Activated CD8-positive, alpha-beta T cell treated with anti-CD3 and anti-CD28 coated beads for 36 hours (primary cell): ENCODE measurements around the gene PRPF39. TPM values are rescaled to one million over a fixed set of nuclear protein-coding genes. Genes with fewer than 3 reads are reported as not detected.

Experiments used
- ATAC-seq: fragments of 200-7000 bp; cut with Tn5 transposase; one replicate; pipeline ENCODE4 v1.10.0; 2021; ENCODE audit warnings: mild to moderate bottlenecking, moderate library complexity
- CTCF ChIA-PET: fragments of 350-600 bp; sonication (Branson Sonifier 250); formaldehyde crosslinking; loops from one replicate; lab custom pipeline; 2021; ENCODE audit warnings: antibody characterized with exemption; lab: Charles Lee
- POLR2A ChIA-PET: fragments of 350-600 bp; sonication (Branson Sonifier 250); formaldehyde crosslinking; loops from one replicate; lab custom pipeline; 2021; ENCODE audit warnings: antibody characterized with exemption; lab: Charles Lee
- DNase-seq: peaks from one replicate; pipeline ENCODE4 v3.0.0-alpha.2; 2020
- H3K27ac Mint-ChIP-seq: one replicate; pipeline ENCODE4 v1.8.0; 2021; ENCODE audit warnings: mild to moderate bottlenecking, mixed read lengths
- H3K27me3 Mint-ChIP-seq: one replicate; pipeline ENCODE4 v1.8.0; 2021; ENCODE audit warnings: mixed read lengths
- H3K36me3 Mint-ChIP-seq: one replicate; pipeline ENCODE4 v1.8.0; 2021; ENCODE audit warnings: low read depth, mixed read lengths
- H3K4me1 Mint-ChIP-seq: one replicate; pipeline ENCODE4 v1.8.0; 2021; ENCODE audit warnings: low read depth, mixed read lengths
- H3K4me3 Mint-ChIP-seq: one replicate; pipeline ENCODE4 v1.8.0; 2021; ENCODE audit warnings: mild to moderate bottlenecking, moderate library complexity, mixed read lengths
- H3K9me3 Mint-ChIP-seq: one replicate; pipeline ENCODE4 v1.8.0; 2021; ENCODE audit warnings: mixed read lengths
- intact Hi-C: fragments of 100-400 bp; cut with micrococcal nuclease; formaldehyde crosslinking; loops from one replicate; pipeline ENCODE4 v1.10.0; 2022
- total RNA-seq, 2 experiments: library from RNA; stranded (reverse); gene quantifications; one replicate each; pipeline ENCODE4 v1.2.3, GENCODE V29; 2021
- TF ChIP-seq, protein P1 (sequence below): fragments of 200-600 bp; IDR thresholded peaks from one replicate; pipeline ENCODE4 v1.8.0; 2022; ENCODE audit warnings: antibody characterized with exemption, mild to moderate bottlenecking

Gene PRPF39
- total RNA-seq, 2 experiments from 2014 or later = 45.7 to 48.3 TPM

DNA sequence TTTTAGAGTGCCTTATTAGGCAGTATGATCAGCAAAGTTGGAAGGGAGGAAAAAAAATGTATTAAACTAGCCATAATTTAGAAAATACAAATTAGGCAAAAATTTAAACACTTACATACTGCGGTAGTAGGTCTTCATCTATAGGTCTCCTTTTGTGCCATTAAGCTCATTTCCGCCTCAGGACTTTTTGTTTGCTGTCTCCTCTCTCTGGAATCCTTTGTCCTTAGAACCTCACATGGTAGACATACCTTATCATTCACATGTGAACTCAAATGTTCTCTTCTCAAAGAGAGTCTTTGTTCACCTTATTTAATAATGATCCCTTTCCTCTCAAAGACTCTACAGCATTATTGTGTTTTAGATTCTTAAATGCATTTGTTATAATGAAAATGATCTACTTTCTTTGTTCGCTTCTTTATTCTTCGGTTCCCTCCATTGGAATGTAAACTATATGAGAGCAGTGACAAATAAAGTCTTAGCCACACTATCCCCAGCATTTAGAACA lies 66.5 kb downstream of the PRPF39 start:
- no peak for ATAC-seq
- intact Hi-C loops = no loop called here

DNA sequence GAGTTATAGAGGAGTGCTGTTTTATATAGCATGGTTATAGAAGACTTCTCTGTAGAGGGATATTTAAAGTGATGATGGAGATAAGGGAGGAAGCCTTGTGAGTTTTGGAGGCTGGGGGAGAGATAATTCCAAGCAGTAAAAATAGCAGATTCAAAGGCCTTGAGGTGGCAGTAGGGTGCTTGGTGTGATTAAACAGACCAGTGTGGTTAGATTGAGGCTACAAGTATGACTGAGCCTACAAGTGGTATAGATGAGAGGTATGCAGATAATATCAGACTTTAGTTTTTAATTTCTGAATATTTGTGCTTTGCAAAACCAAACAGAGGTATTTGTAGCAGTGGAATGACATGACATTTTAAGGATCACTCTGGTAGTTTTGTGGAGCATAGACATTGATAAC lies 72.2 kb downstream of the PRPF39 start:
- no peak for DNase-seq
- intact Hi-C loops = no loop called here
- no peak overlapping the region for H3K27ac Mint-ChIP-seq
- no peaks in the 10 kb centered on the region for H3K9me3 Mint-ChIP-seq
- H3K4me3 Mint-ChIP-seq = no peak overlapping the region
- ChIA-PET CTCF (no interaction called here), POLR2A (no interaction called here)
- H3K27me3 Mint-ChIP-seq = no peaks in the 10 kb centered on the region
- peaks cover 5% of the 10 kb centered on the region for H3K4me1 Mint-ChIP-seq
- peak; percentile 76 for ATAC-seq
- no peaks in the 10 kb centered on the region for H3K36me3 Mint-ChIP-seq
- TF ChIP-seq, protein P1, sequence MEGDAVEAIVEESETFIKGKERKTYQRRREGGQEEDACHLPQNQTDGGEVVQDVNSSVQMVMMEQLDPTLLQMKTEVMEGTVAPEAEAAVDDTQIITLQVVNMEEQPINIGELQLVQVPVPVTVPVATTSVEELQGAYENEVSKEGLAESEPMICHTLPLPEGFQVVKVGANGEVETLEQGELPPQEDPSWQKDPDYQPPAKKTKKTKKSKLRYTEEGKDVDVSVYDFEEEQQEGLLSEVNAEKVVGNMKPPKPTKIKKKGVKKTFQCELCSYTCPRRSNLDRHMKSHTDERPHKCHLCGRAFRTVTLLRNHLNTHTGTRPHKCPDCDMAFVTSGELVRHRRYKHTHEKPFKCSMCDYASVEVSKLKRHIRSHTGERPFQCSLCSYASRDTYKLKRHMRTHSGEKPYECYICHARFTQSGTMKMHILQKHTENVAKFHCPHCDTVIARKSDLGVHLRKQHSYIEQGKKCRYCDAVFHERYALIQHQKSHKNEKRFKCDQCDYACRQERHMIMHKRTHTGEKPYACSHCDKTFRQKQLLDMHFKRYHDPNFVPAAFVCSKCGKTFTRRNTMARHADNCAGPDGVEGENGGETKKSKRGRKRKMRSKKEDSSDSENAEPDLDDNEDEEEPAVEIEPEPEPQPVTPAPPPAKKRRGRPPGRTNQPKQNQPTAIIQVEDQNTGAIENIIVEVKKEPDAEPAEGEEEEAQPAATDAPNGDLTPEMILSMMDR = no peak

More for the DNA sequence above, 66.5 kb downstream of the PRPF39 start:
- ChIA-PET POLR2A (no interaction called here), CTCF (no interaction called here)
- H3K27ac Mint-ChIP-seq = no peak overlapping the region
- H3K36me3 Mint-ChIP-seq = peaks cover 8% of the 10 kb centered on the region
- no peaks in the 10 kb centered on the region for H3K4me1 Mint-ChIP-seq
- TF ChIP-seq, protein P1 = no peak
- no peak overlapping the region for H3K4me3 Mint-ChIP-seq
- no peaks in the 10 kb centered on the region for H3K27me3 Mint-ChIP-seq
- H3K9me3 Mint-ChIP-seq = no peaks in the 10 kb centered on the region
- DNase-seq = no peak

Other genes with a start within 250 kb of the PRPF39 start
- gene KLHL28, start 122.2 kb upstream of the PRPF39 start, total RNA-seq = 10 to 100 TPM; 10.9 to 11.1 TPM
- 1 to 10 TPM; 5.5 to 7.9 TPM for gene TOGARAM1, start 121.9 kb upstream of the PRPF39 start, total RNA-seq
- 10 to 100 TPM; 65.6 to 66.4 TPM for gene FKBP3, start 50.4 kb downstream of the PRPF39 start, total RNA-seq
- gene FANCM, start 51.8 kb downstream of the PRPF39 start, total RNA-seq = 10 to 100 TPM; 15.8 to 17.0 TPM
- 10 to 100 TPM; 51.0 to 55.8 TPM for gene MIS18BP1, start 169.1 kb downstream of the PRPF39 start, total RNA-seq